Renal cortical epithelial cell (primary cell): ENCODE data around the gene STAT5B. TPM values are rescaled to one million over a fixed set of nuclear protein-coding genes. Genes with fewer than 3 reads are reported as not detected.

Experiments used
- DNase-seq: peaks from one replicate; pipeline ENCODE4 v3.0.0-alpha.2; 2011; ENCODE audit warnings: low read depth
- total RNA-seq: library from RNA; depleted of rRNA; stranded (reverse); fragments of >200 nt; gene quantifications from 2 replicates; pipeline ENCODE4 v1.2.3, GENCODE V29; 2014

STAT5B gene
- total RNA-seq, 1 donor from 2014 or later, result 27.2 TPM

GRCh38 chr17:42179911-42180410, 96.2 kb downstream of the STAT5B start:
- DNase-seq, result no peak

- DNase-seq, result no peak
Measured at GRCh38 chr17:42179335-42179734, 96.9 kb downstream of the STAT5B start.

- DNase-seq, result no peak
Measured at GRCh38 chr17:42178817-42179216, 97.4 kb downstream of the STAT5B start.

GRCh38 chr17:42177684-42178083, 98.5 kb downstream of the STAT5B start:
- no peak for DNase-seq

GRCh38 chr17:42174126-42174783, 101.9 kb downstream of the STAT5B start:
- DNase-seq, result no peak

- no peak for DNase-seq
Measured at GRCh38 chr17:42171831-42172230, 104.4 kb downstream of the STAT5B start.

GRCh38 chr17:42169351-42169750, 106.8 kb downstream of the STAT5B start:
- DNase-seq, result no peak

- no peak for DNase-seq
Measured at GRCh38 chr17:42167807-42168206, 108.4 kb downstream of the STAT5B start.

GRCh38 chr17:42166196-42166763, 109.9 kb downstream of the STAT5B start:
- DNase-seq, result no peak

GRCh38 chr17:42165751-42166150, 110.4 kb downstream of the STAT5B start:
- no peak for DNase-seq

GRCh38 chr17:42163696-42164407, 112.3 kb downstream of the STAT5B start:
- DNase-seq, result no peak

- no peak for DNase-seq
Measured at GRCh38 chr17:42163113-42163512, 113.1 kb downstream of the STAT5B start.

- no peak for DNase-seq
Measured at GRCh38 chr17:42160531-42160910, 115.7 kb downstream of the STAT5B start.

- DNase-seq, result no peak
Measured at GRCh38 chr17:42159796-42160530, 116.2 kb downstream of the STAT5B start.

- no peak for DNase-seq
Measured at GRCh38 chr17:42155614-42156045, 120.6 kb downstream of the STAT5B start.

GRCh38 chr17:42153919-42154742, 122.1 kb downstream of the STAT5B start:
- DNase-seq, result no peak

Other genes starting within 250 kb of the STAT5B start
- 0.35 and 0.70 TPM in 2 replicates for gene C17orf113, start 225.8 kb downstream of the STAT5B start, total RNA-seq
- 0.10 TPM in 1 of 2 replicates, not detected in the other for gene ZNF385C, start 177.9 kb downstream of the STAT5B start, total RNA-seq
- gene DHX58, start 163.7 kb downstream of the STAT5B start, total RNA-seq, result 9.3 and 15.5 TPM in 2 replicates
- gene KAT2A, start 155.0 kb downstream of the STAT5B start, total RNA-seq, result 3.5 and 15.4 TPM in 2 replicates
- gene HSPB9, start 153.6 kb downstream of the STAT5B start, total RNA-seq, result not detected in 2 replicates
- gene RAB5C, start 121.4 kb downstream of the STAT5B start, total RNA-seq, result 83.9 and 129 TPM in 2 replicates
- gene KCNH4, start 95.2 kb downstream of the STAT5B start, total RNA-seq, result not detected in 2 replicates
- gene HCRT, start 90.9 kb downstream of the STAT5B start, total RNA-seq, result not detected in 2 replicates
- gene GHDC, start 81.9 kb downstream of the STAT5B start, total RNA-seq, result 30.6 and 69.0 TPM in 2 replicates
- 12.2 and 25.7 TPM in 2 replicates for gene STAT5A, start 12.1 kb upstream of the STAT5B start, total RNA-seq
- gene STAT3, start 112.1 kb upstream of the STAT5B start, total RNA-seq, result 118 and 270 TPM in 2 replicates
- 256 and 383 TPM in 2 replicates for gene CAVIN1, start 146.9 kb upstream of the STAT5B start, total RNA-seq
- gene ATP6V0A1, start 182.5 kb upstream of the STAT5B start, total RNA-seq, result 43.6 and 137 TPM in 2 replicates